B cell (primary cell): ENCODE measurements around the gene TENM3. TPM values are rescaled to one million over a fixed set of nuclear protein-coding genes. Genes with fewer than 3 reads are reported as not detected.

Experiments
- ATAC-seq: fragments of 200-7000 bp; cut with Tn5 transposase; one replicate; pipeline ENCODE4 v1.10.0; 2021; ENCODE audit warnings: low read depth, mild to moderate bottlenecking, moderate number of reproducible peaks, moderate library complexity
- CTCF ChIA-PET: fragments of 350-600 bp; sonication (Branson Sonifier 250); formaldehyde crosslinking; loops from one replicate; lab custom pipeline; 2021; ENCODE audit warnings: antibody characterized with exemption, inconsistent platforms; lab: Charles Lee
- POLR2A ChIA-PET: fragments of 350-600 bp; sonication (Branson Sonifier 250); formaldehyde crosslinking; loops from one replicate; lab custom pipeline; 2021; ENCODE audit warnings: antibody characterized with exemption; lab: Charles Lee
- DNase-seq: peaks from one replicate; pipeline ENCODE4 v3.0.0; 2013
- H2AFZ ChIP-seq: 2 replicates; pipeline ENCODE4 v1.6.1; 2012; ENCODE audit warnings: mild to moderate bottlenecking, low read depth, low read length; ENCODE audit not compliant: insufficient read depth, poor library complexity, severe bottlenecking
- H3K27ac ChIP-seq, 2 donors: 1 replicate in 1 of 2; 2 replicates in 1 of 2; pipeline ENCODE4 v1.5.1; 2012 to 2013; ENCODE audit warnings: low read length in 2 of 2, mild to moderate bottlenecking in 2 of 2, moderate library complexity in 1 of 2
- H3K27me3 ChIP-seq, 4 experiments: fragments of 200-600 bp in 1 of 4; sonication (generic) in 1 of 4; replicated peaks in 1 of 4; 1 replicate in 2 of 4; 2 replicates in 2 of 4; pipeline versions ENCODE4 v1.6.1 to v1.7.0; 2013 to 2016; ENCODE audit warnings: low read length in 3 of 4, mild to moderate bottlenecking in 2 of 4, mixed read lengths in 1 of 4, moderate library complexity in 1 of 4; ENCODE audit not compliant: insufficient read depth in 4 of 4, control insufficient read depth in 3 of 4; ENCODE audit errors: control extremely low read depth in 1 of 4
- H3K36me3 ChIP-seq, 2 experiments: replicated peaks in 1 of 2; 1 replicate in 1 of 2; 2 replicates in 1 of 2; pipeline versions ENCODE4 v1.6.1 to v1.7.1; 2013; ENCODE audit warnings: low read length in 1 of 2; ENCODE audit not compliant: insufficient read depth in 2 of 2, control insufficient read depth in 1 of 2; ENCODE audit errors: control extremely low read depth in 1 of 2, extremely low read depth in 1 of 2
- H3K4me1 ChIP-seq, 2 donors: fragments of 200-600 bp in 1 of 2; sonication (generic) in 1 of 2; 1 replicate in 1 of 2; 2 replicates in 1 of 2; pipeline versions ENCODE4 v1.5.1 to v1.6.1; 2013 to 2017; ENCODE audit warnings: low read length in 2 of 2; ENCODE audit not compliant: control insufficient read depth in 2 of 2, insufficient read depth in 2 of 2
- H3K4me2 ChIP-seq: replicated peaks from 2 replicates; pipeline ENCODE3; 2012; ENCODE audit warnings: mild to moderate bottlenecking, low read depth, low read length; ENCODE audit not compliant: poor library complexity, severe bottlenecking
- H3K4me3 ChIP-seq, 5 experiments: fragments of 200-600 bp in 1 of 5; sonication (generic) in 1 of 5; 1 replicate in 3 of 5; 2 replicates in 2 of 5; pipeline versions ENCODE4 v1.5.1 to v1.7.0; 2011 to 2016; ENCODE audit warnings: low read length in 4 of 5, mild to moderate bottlenecking in 4 of 5, low read depth in 2 of 5, control low read depth in 1 of 5, moderate library complexity in 1 of 5; ENCODE audit not compliant: insufficient read depth in 1 of 5; ENCODE audit errors: control extremely low read depth in 1 of 5, extremely low read depth in 1 of 5
- H3K79me2 ChIP-seq: fragments of 200-600 bp; sonication (generic); one replicate; pipeline ENCODE4 v1.6.0; 2016; ENCODE audit warnings: low read length; ENCODE audit not compliant: control insufficient read depth, insufficient read depth
- H3K9ac ChIP-seq: fragments of 200-600 bp; sonication (generic); 2 replicates; pipeline ENCODE4 v1.6.1; 2017; ENCODE audit warnings: mild to moderate bottlenecking, low read length, moderate library complexity
- H3K9me3 ChIP-seq, 3 donors: one replicate each; pipeline versions ENCODE4 v1.6.1 to v1.7.1; 2013; ENCODE audit warnings: low read length in 2 of 3; ENCODE audit not compliant: control insufficient read depth in 2 of 3, insufficient read depth in 1 of 3; ENCODE audit errors: control extremely low read depth in 1 of 3
- H4K20me1 ChIP-seq: 2 replicates; pipeline ENCODE4 v1.6.0; 2012; ENCODE audit warnings: mild to moderate bottlenecking, low read length; ENCODE audit not compliant: insufficient read depth, control insufficient read depth, poor library complexity, severe bottlenecking
- H3K27ac Mint-ChIP-seq: one replicate; pipeline ENCODE4 v1.8.0; 2021; ENCODE audit warnings: mixed read lengths
- H3K27me3 Mint-ChIP-seq: one replicate; pipeline ENCODE4 v1.8.0; 2021; ENCODE audit warnings: mixed read lengths
- H3K4me1 Mint-ChIP-seq: one replicate; pipeline ENCODE4 v1.8.0; 2021; ENCODE audit warnings: mixed read lengths
- H3K4me3 Mint-ChIP-seq: one replicate; pipeline ENCODE4 v1.8.0; 2021; ENCODE audit warnings: mixed read lengths
- H3K9me3 Mint-ChIP-seq: one replicate; pipeline ENCODE4 v1.8.0; 2022; ENCODE audit warnings: mixed read lengths; ENCODE audit not compliant: insufficient read depth
- CTCF ChIP-seq: fragments of 200-600 bp; IDR thresholded peaks from one replicate; pipeline ENCODE4 v1.8.0; 2022; ENCODE audit warnings: antibody characterized with exemption, mild to moderate bottlenecking
- EZH2 ChIP-seq: IDR thresholded peaks from 2 replicates; pipeline ENCODE4 v1.6.1; 2012; ENCODE audit warnings: borderline replicate concordance, low read depth, mild to moderate bottlenecking, moderate library complexity, low read length; ENCODE audit not compliant: insufficient read depth, poor library complexity, severe bottlenecking
- WGBS: methylation state at CpG from one replicate; pipeline ENCODE4 v1.1.5; 2013; ENCODE audit warnings: missing lambda C conversion rate; ENCODE audit not compliant: insufficient coverage; 5-methylcytosine and 5-hydroxymethylcytosine counted together
- intact Hi-C: fragments of 100-400 bp; cut with micrococcal nuclease; formaldehyde crosslinking; loops from one replicate; pipeline ENCODE4 v1.10.0; 2022
- polyA plus RNA-seq: library from polyadenylated mRNA; depleted of rRNA; stranded (reverse); fragments of >200 nt; gene quantifications from 2 replicates; pipeline ENCODE4 v1.2.3, GENCODE V29; 2012
- total RNA-seq, 2 donors: library from RNA; stranded (reverse); fragments of 120-200 nt in 1 of 2; gene quantifications; 1 replicate in 1 of 2; 2 replicates in 1 of 2; pipeline versions ENCODE4 v1.2.3 to v1.2.4, GENCODE V29; 2013 to 2022

Gene TENM3
- total and polyA plus RNA-seq, 2 donors (not counting 1 experiment from before 2014, with no cell fraction given), result not detected

DNA sequence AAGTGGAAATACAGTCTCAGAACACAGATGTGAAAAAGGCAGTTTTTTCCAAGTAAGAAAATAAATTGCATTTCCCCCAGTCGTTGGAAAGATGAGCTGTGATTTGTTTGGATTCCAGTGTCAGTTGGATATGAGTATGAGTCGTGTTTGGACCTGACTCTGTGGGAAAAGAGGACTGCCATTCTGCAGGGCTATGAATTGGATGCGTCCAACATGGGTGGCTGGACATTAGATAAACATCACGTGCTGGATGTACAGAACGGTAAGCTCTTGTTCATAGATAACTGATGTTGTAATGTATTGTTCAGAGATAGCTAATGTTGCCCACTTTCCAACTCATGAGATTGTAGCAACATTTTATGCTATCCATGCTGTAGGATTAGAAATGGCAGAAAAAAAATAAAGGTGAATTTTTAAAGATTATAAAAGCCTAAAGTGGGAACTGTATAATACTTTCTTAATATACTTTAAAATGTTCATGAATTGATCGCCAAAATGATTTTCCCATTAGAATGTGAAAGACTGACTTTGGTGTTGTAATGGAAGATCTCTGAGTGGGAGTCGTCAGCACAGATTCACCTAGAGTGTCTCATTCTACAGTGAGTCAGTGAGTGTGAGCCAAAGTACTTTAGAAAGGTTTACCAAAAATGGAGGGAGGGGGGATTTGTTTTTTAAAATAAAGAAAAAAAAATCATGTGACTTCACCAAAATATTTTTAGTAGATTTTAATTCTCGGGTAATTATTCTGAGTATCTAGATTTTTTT lies 495.3 kb downstream of the TENM3 start:
- H4K20me1 ChIP-seq, result no peaks in the 10 kb centered on the region
- no peak overlapping the region for H3K4me3 Mint-ChIP-seq
- no peak overlapping the region for H2AFZ ChIP-seq
- H3K9ac ChIP-seq, result no peak overlapping the region
- H3K4me1 ChIP-seq, result no peaks in the 10 kb centered on the region
- H3K9me3 Mint-ChIP-seq, result no peaks in the 10 kb centered on the region
- H3K27ac Mint-ChIP-seq, result no peak overlapping the region
- no peak overlapping the region for H3K27ac ChIP-seq
- no peaks in the 10 kb centered on the region for H3K36me3 ChIP-seq
- DNase-seq, result no peak
- no peaks in the 10 kb centered on the region for H3K4me1 Mint-ChIP-seq
- H3K79me2 ChIP-seq, result no peaks in the 10 kb centered on the region
- H3K4me3 ChIP-seq, result no peak overlapping the region
- ChIA-PET POLR2A (no interaction called here), CTCF (no interaction called here)
- ATAC-seq, result no peak
- WGBS, result 93% methylated on average over 3 of the region's 8 CpGs
- no peaks in the 10 kb centered on the region for H3K27me3 ChIP-seq
- H3K9me3 ChIP-seq, result no peaks in the 10 kb centered on the region
- H3K4me2 ChIP-seq, result no peak overlapping the region
- H3K27me3 Mint-ChIP-seq, result no peaks in the 10 kb centered on the region
- intact Hi-C loops, result no loop called here
- TF ChIP-seq EZH2, result no peak
- no peak for TF ChIP-seq CTCF

DNA sequence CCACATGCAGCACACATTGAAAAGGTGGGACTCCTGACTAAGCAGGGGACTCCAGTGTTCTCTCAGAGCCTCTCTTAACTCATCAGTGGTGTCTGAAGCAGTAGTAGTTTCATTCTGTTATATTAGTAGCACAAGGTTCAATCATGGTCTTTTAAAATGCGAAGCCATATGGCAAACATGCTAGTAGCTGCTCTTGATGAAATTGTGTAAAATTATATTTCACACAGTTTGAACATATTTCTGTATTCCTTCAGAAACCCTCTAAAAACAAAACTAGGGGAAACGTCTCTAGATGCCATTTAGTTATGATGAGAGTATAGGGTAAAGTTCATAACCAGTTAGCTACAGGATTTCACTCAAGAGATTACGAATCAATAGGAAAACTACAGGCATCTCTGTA lies 497.1 kb downstream of the TENM3 start:
- Mint-ChIP-seq H3K9me3 (no peaks in the 10 kb centered on the region), H3K4me3 (no peak overlapping the region), H3K27ac (no peak overlapping the region), H3K27me3 (no peaks in the 10 kb centered on the region), H3K4me1 (no peaks in the 10 kb centered on the region)
- Histone ChIP-seq H3K9me3 (no peaks in the 10 kb centered on the region), H4K20me1 (no peaks in the 10 kb centered on the region), H3K4me2 (no peak overlapping the region), H3K27ac (no peak overlapping the region), H3K27me3 (no peaks in the 10 kb centered on the region), H3K4me3 (no peak overlapping the region), H2AFZ (no peak overlapping the region), H3K4me1 (no peaks in the 10 kb centered on the region), H3K36me3 (no peaks in the 10 kb centered on the region), H3K9ac (no peak overlapping the region), H3K79me2 (no peaks in the 10 kb centered on the region)
- ChIA-PET CTCF (no interaction called here), POLR2A (no interaction called here)
- WGBS, result no CpG with 5 or more reads among the region's 3 CpGs
- TF ChIP-seq EZH2 (no peak), CTCF (no peak)
- DNase-seq (no peak), ATAC-seq (no peak)
- intact Hi-C loops, result no loop called here
